ENCODE data around the gene PAX8. TPM values are rescaled to one million over a fixed set of nuclear protein-coding genes. Genes with fewer than 3 reads are reported as not detected.

The PAX8 gene
- total and polyA plus RNA-seq, 2 donors (not counting 1 experiment from before 2014, with no cell fraction given): 0.45 to 0.64 TPM

DNA sequence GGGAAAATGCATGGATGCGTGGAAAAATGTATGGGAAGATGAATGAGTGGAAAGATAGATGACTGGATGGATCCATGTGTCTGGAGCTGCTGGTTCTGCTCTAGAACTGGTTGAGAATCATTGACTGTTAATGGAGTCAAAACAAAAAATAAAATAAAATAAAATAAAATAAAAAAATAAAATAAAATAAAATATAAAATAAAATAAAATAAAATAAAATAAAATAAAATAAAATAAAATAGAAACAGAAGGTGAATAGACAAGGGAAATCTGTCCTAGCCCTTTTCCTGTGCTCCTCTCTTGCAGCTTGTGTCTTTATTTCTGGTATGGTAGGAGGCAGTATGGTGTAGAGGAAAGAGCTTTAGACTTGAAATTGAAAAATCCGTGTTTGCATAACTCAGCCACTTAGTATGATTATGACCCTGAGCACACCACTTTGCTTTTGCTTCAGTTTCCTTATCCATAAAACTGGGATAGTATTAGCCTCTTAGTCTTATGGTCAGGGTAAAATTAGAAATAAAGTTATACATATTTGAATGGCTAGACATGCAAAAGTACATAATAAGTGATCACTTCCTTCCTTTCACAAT lies 54.0 kb downstream of the PAX8 start:
- no peaks in the 10 kb centered on the region for H3K9me3 ChIP-seq (ENCODE audit: control extremely low read depth in 1 of 3, control insufficient read depth in 2 of 3, insufficient read depth in 1 of 3, low read length in 2 of 3)
- H3K27ac ChIP-seq (ENCODE audit: low read length in 2 of 2): no peak overlapping the region
- no peak overlapping the region for H3K4me3 Mint-ChIP-seq
- ATAC-seq (ENCODE audit: low read depth): no peak
- intact Hi-C loops (cut with micrococcal nuclease): no loop called here
- 100% methylated on average over 1 of the region's 2 CpGs for WGBS (ENCODE audit: insufficient coverage)
- no peaks in the 10 kb centered on the region for H3K79me2 ChIP-seq (ENCODE audit: control insufficient read depth, insufficient read depth, low read length)
- H3K4me2 ChIP-seq (replicated peaks; ENCODE audit: low read depth, low read length, poor library complexity, severe bottlenecking): no peak overlapping the region
- H3K27me3 ChIP-seq (replicated peaks in 1 of 4; ENCODE audit: control extremely low read depth in 1 of 4, control insufficient read depth in 3 of 4, insufficient read depth in 4 of 4, low read length in 3 of 4): peaks cover 0 to 2% (median 0%) of the 10 kb centered on the region in 4 experiments
- H3K4me3 ChIP-seq (ENCODE audit: control extremely low read depth in 1 of 5, extremely low read depth in 1 of 5, insufficient read depth in 1 of 5, low read depth in 2 of 5, low read length in 4 of 5): no peak overlapping the region
- POLR2A ChIA-PET: no interaction called here
- no peaks in the 10 kb centered on the region for H3K27me3 Mint-ChIP-seq
- no peak for TF ChIP-seq EZH2 (IDR thresholded peaks at IDR 0.05; ENCODE audit: borderline replicate concordance, insufficient read depth, low read depth, low read length, poor library complexity, severe bottlenecking)
- TF ChIP-seq, protein P1, sequence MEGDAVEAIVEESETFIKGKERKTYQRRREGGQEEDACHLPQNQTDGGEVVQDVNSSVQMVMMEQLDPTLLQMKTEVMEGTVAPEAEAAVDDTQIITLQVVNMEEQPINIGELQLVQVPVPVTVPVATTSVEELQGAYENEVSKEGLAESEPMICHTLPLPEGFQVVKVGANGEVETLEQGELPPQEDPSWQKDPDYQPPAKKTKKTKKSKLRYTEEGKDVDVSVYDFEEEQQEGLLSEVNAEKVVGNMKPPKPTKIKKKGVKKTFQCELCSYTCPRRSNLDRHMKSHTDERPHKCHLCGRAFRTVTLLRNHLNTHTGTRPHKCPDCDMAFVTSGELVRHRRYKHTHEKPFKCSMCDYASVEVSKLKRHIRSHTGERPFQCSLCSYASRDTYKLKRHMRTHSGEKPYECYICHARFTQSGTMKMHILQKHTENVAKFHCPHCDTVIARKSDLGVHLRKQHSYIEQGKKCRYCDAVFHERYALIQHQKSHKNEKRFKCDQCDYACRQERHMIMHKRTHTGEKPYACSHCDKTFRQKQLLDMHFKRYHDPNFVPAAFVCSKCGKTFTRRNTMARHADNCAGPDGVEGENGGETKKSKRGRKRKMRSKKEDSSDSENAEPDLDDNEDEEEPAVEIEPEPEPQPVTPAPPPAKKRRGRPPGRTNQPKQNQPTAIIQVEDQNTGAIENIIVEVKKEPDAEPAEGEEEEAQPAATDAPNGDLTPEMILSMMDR (IDR thresholded peaks at IDR 0.05): no peak
- H4K20me1 ChIP-seq (ENCODE audit: control insufficient read depth, insufficient read depth, low read length, poor library complexity, severe bottlenecking): no peaks in the 10 kb centered on the region
- H3K9ac ChIP-seq (ENCODE audit: low read length): no peak overlapping the region
- H3K4me1 Mint-ChIP-seq: no peaks in the 10 kb centered on the region
- CTCF ChIA-PET: no interaction called here
- no peaks in the 10 kb centered on the region for H3K4me1 ChIP-seq (ENCODE audit: control insufficient read depth in 2 of 2, insufficient read depth in 2 of 2, low read length in 2 of 2)
- no peak for DNase-seq
- H3K36me3 ChIP-seq (replicated peaks in 1 of 2; ENCODE audit: control extremely low read depth in 1 of 2, control insufficient read depth in 1 of 2, extremely low read depth in 1 of 2, insufficient read depth in 2 of 2, low read length in 1 of 2): no peaks in the 10 kb centered on the region
- H2AFZ ChIP-seq (ENCODE audit: insufficient read depth, low read depth, low read length, poor library complexity, severe bottlenecking): no peak overlapping the region
- H3K27ac Mint-ChIP-seq: no peak overlapping the region
- H3K9me3 Mint-ChIP-seq (ENCODE audit: insufficient read depth): no peaks in the 10 kb centered on the region

DNA sequence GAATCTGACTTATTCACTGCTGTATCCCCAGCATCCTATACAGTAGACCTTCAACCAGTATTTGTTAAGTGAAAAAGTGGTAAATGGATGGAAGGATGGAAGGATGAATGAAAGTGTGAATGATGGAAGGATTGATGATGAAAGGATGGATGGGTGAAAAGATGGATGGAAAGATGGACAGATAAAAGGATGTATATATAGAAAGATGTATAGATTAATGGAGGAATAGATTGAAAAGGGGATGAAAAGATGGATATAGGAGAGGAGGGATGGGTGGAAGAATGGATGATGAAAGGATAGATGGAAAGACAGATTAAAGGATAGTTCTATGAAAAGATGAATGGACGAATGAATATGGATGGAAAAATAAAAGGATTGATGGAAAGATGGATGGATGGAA lies 54.9 kb downstream of the PAX8 start:
- Histone ChIP-seq H3K4me2 (replicated peaks; ENCODE audit: low read depth, low read length, poor library complexity, severe bottlenecking) (no peak overlapping the region), H3K4me3 (ENCODE audit: control extremely low read depth in 1 of 5, extremely low read depth in 1 of 5, insufficient read depth in 1 of 5, low read depth in 2 of 5, low read length in 4 of 5) (no peak overlapping the region), H3K9me3 (ENCODE audit: control extremely low read depth in 1 of 3, control insufficient read depth in 2 of 3, insufficient read depth in 1 of 3, low read length in 2 of 3) (no peaks in the 10 kb centered on the region), H3K4me1 (ENCODE audit: control insufficient read depth in 2 of 2, insufficient read depth in 2 of 2, low read length in 2 of 2) (no peaks in the 10 kb centered on the region), H3K79me2 (ENCODE audit: control insufficient read depth, insufficient read depth, low read length) (no peaks in the 10 kb centered on the region), H3K27ac (ENCODE audit: low read length in 2 of 2) (no peak overlapping the region), H3K27me3 (replicated peaks in 1 of 4; ENCODE audit: control extremely low read depth in 1 of 4, control insufficient read depth in 3 of 4, insufficient read depth in 4 of 4, low read length in 3 of 4) (peaks cover 0 to 5% (median 1%) of the 10 kb centered on the region in 4 experiments), H3K36me3 (replicated peaks in 1 of 2; ENCODE audit: control extremely low read depth in 1 of 2, control insufficient read depth in 1 of 2, extremely low read depth in 1 of 2, insufficient read depth in 2 of 2, low read length in 1 of 2) (no peaks in the 10 kb centered on the region), H2AFZ (ENCODE audit: insufficient read depth, low read depth, low read length, poor library complexity, severe bottlenecking) (no peak overlapping the region), H4K20me1 (ENCODE audit: control insufficient read depth, insufficient read depth, low read length, poor library complexity, severe bottlenecking) (no peaks in the 10 kb centered on the region), H3K9ac (ENCODE audit: low read length) (no peak overlapping the region)
- Mint-ChIP-seq H3K9me3 (ENCODE audit: insufficient read depth) (no peaks in the 10 kb centered on the region), H3K4me1 (no peaks in the 10 kb centered on the region), H3K27ac (no peak overlapping the region), H3K27me3 (no peaks in the 10 kb centered on the region), H3K4me3 (no peak overlapping the region)
- intact Hi-C loops (cut with micrococcal nuclease): no loop called here
- POLR2A ChIA-PET: no interaction called here
- CTCF ChIA-PET: interaction anchor here (1.9 kb wide), 1 partner anchor 11 kb away, joined by 5 read pairs; no protein-coding TSS in a partner anchor
- WGBS (ENCODE audit: insufficient coverage): no CpG with 5 or more reads among the region's 1 CpG
- ATAC-seq (ENCODE audit: low read depth) (no peak), DNase-seq (no peak)
- TF ChIP-seq EZH2 (IDR thresholded peaks at IDR 0.05; ENCODE audit: borderline replicate concordance, insufficient read depth, low read depth, low read length, poor library complexity, severe bottlenecking): no peak
- TF ChIP-seq, protein P1 (IDR thresholded peaks at IDR 0.05): no peak
